ENCODE data around the gene CPA1. TPM values are rescaled to one million over a fixed set of nuclear protein-coding genes. Genes with fewer than 3 reads are reported as not detected.

The CPA1 gene
- total and polyA plus RNA-seq, 10 of the 15 experiments (the other 5 are each of a cell fraction or from before 2014, with no cell fraction given) = 8.0 TPM; not detected in 9

- Histone ChIP-seq H2AFZ (ENCODE audit: control insufficient read depth, low read depth, low read length) (no peak overlapping the region), H4K20me1 (ENCODE audit: control insufficient read depth, insufficient read depth) (no peaks in the 10 kb centered on the region), H3K4me1 (ENCODE audit: control insufficient read depth, insufficient read depth, low read length) (peaks cover 15% of the 10 kb centered on the region), H3K27ac (ENCODE audit: control insufficient read depth, insufficient read depth) (no peak overlapping the region), H3K4me3 (no peak overlapping the region), H3K79me2 (ENCODE audit: control insufficient read depth, insufficient read depth, low read length) (no peaks in the 10 kb centered on the region), H3K9me3 (replicated peaks; ENCODE audit: control insufficient read depth, insufficient read depth, low read length) (no peaks in the 10 kb centered on the region; the same call in 2 of the 3 replicates), H3K4me2 (ENCODE audit: control insufficient read depth, insufficient read depth) (no peak overlapping the region), H3K36me3 (ENCODE audit: control insufficient read depth in 2 of 2, insufficient read depth in 2 of 2, low read length in 1 of 2) (no peaks in the 10 kb centered on the region), H3K9ac (ENCODE audit: control insufficient read depth, insufficient read depth, low read length) (no peak overlapping the region), H3K27me3 (replicated peaks in 1 of 2; ENCODE audit: control insufficient read depth in 2 of 2, insufficient read depth in 2 of 2, low read length in 1 of 2) (no peaks in the 10 kb centered on the region)
- in situ Hi-C loops (cut with MboI) (no loop called here), intact Hi-C loops (cut with micrococcal nuclease; ENCODE audit: unreplicated experiment) (no loop called here)
- 0% methylated on average over 1 of the region's 1 CpG for WGBS (ENCODE audit: insufficient coverage, insufficient replicate concordance, low lambda C conversion rate, missing lambda C conversion rate)
- POLR2A ChIA-PET = no interaction called here
- RAD21 ChIA-PET (ENCODE audit: unreplicated experiment) = no interaction called here
- no TSS peak for BruUV-seq (replicated peaks)
- SMC1A ChIA-PET (ENCODE audit: uncharacterized antibody, unreplicated experiment) = no interaction called here
- FAIRE-seq = no peak
- TF ChIP-seq HSF1 (IDR thresholded peaks at IDR 0.05; ENCODE audit: low read depth, low read length) (no peak), E4F1 (IDR thresholded peaks at IDR 0.05; ENCODE audit: borderline replicate concordance, partially characterized antibody) (no peak), ETV6 (conservative IDR thresholded peaks at IDR 0.05 in 1 of 2, IDR thresholded peaks at IDR 0.05 in 1 of 2; ENCODE audit: borderline replicate concordance in 1 of 2, low read depth in 1 of 2) (no peak), TARDBP (IDR thresholded peaks at IDR 0.05; ENCODE audit: borderline replicate concordance) (no peak), BCL11A (IDR thresholded peaks at IDR 0.05; ENCODE audit: low read depth, low read length) (no peak), SPI1 (IDR thresholded peaks at IDR 0.05; ENCODE audit: borderline replicate concordance, insufficient read depth, low read depth, low read length) (no peak), PKNOX1 (IDR thresholded peaks at IDR 0.05) (no peak), ZBTB40 (IDR thresholded peaks at IDR 0.05; ENCODE audit: borderline replicate concordance) (no peak), MTA2 (IDR thresholded peaks at IDR 0.05; ENCODE audit: low read depth) (no peak)
- no peak for ATAC-seq
- CTCF ChIA-PET = no interaction called here
- no peak for DNase-seq (ENCODE audit: low read depth, low spot score)
Measured at GRCh38 chr7:130390486-130390885, 10.2 kb downstream of the CPA1 start.
